H9 (cell line): ENCODE measurements around the gene PLD3. TPM values are rescaled to one million over a fixed set of nuclear protein-coding genes. Genes with fewer than 3 reads are reported as not detected.

Experiments
- DNase-seq: peaks from one replicate; pipeline ENCODE4 v3.0.0-alpha.2; 2017
- H2AFZ ChIP-seq: one replicate; pipeline ENCODE4 v1.6.1; 2013; ENCODE audit warnings: mild to moderate bottlenecking, low read length, control low read depth, moderate library complexity
- H2AK5ac ChIP-seq: 2 replicates; pipeline ENCODE4 v1.6.1; 2013; ENCODE audit warnings: low read length, control low read depth, mixed read lengths; ENCODE audit not compliant: insufficient read length
- H2BK120ac ChIP-seq: one replicate; pipeline ENCODE4 v1.6.1; 2013; ENCODE audit warnings: low read depth, mild to moderate bottlenecking, low read length, control low read depth, inconsistent platforms; ENCODE audit not compliant: poor library complexity, severe bottlenecking
- H2BK12ac ChIP-seq: 2 replicates; pipeline ENCODE4 v1.6.1; 2013; ENCODE audit warnings: low read length, control low read depth, mixed read lengths, low read depth; ENCODE audit not compliant: insufficient read length
- H2BK15ac ChIP-seq: 2 replicates; pipeline ENCODE4 v1.6.1; 2013; ENCODE audit warnings: low read depth, low read length, control low read depth
- H2BK20ac ChIP-seq: one replicate; pipeline ENCODE4 v1.6.1; 2013; ENCODE audit warnings: low read depth, mild to moderate bottlenecking, low read length, control low read depth, inconsistent platforms; ENCODE audit not compliant: poor library complexity, severe bottlenecking
- H2BK5ac ChIP-seq: 2 replicates; pipeline ENCODE4 v1.6.1; 2013; ENCODE audit warnings: low read length, control low read depth, mixed read lengths; ENCODE audit not compliant: insufficient read length
- H3K14ac ChIP-seq: 2 replicates; pipeline ENCODE4 v1.6.1; 2013; ENCODE audit warnings: low read length, control low read depth; ENCODE audit not compliant: insufficient read depth
- H3K18ac ChIP-seq: 2 replicates; pipeline ENCODE4 v1.6.1; 2013; ENCODE audit warnings: low read depth, mild to moderate bottlenecking, mixed read lengths, low read length, control low read depth; ENCODE audit not compliant: insufficient read length
- H3K23ac ChIP-seq: 2 replicates; pipeline ENCODE4 v1.6.1; 2013; ENCODE audit warnings: low read length, control low read depth, mixed read lengths, low read depth; ENCODE audit not compliant: insufficient read length
- H3K23me2 ChIP-seq: 2 replicates; pipeline ENCODE4 v1.6.1; 2013; ENCODE audit warnings: low read depth, mild to moderate bottlenecking, mixed read lengths, low read length, control low read depth; ENCODE audit not compliant: insufficient read length, poor library complexity, severe bottlenecking
- H3K27ac ChIP-seq: 2 replicates; pipeline ENCODE4 v1.5.1; 2013; ENCODE audit warnings: low read length, control low read depth, mixed read lengths, low read depth; ENCODE audit not compliant: insufficient read length
- H3K27me3 ChIP-seq: 2 replicates; pipeline ENCODE4 v1.6.1; 2013; ENCODE audit warnings: low read length, control low read depth, inconsistent platforms; ENCODE audit not compliant: insufficient read depth
- H3K4ac ChIP-seq: 2 replicates; pipeline ENCODE4 v1.6.1; 2013; ENCODE audit warnings: low read depth, mild to moderate bottlenecking, control low read depth, inconsistent platforms, low read length, moderate library complexity
- H3K4me1 ChIP-seq: 2 replicates; pipeline ENCODE4 v1.6.1; 2013; ENCODE audit warnings: low read length, control low read depth, inconsistent platforms; ENCODE audit not compliant: insufficient read depth
- H3K4me2 ChIP-seq: 2 replicates; pipeline ENCODE4 v1.6.1; 2013; ENCODE audit warnings: low read length, control low read depth, mixed read lengths; ENCODE audit not compliant: insufficient read length, insufficient read depth
- H3K56ac ChIP-seq: 2 replicates; pipeline ENCODE4 v1.6.1; 2013; ENCODE audit warnings: low read depth, mild to moderate bottlenecking, mixed read lengths, low read length, control low read depth; ENCODE audit not compliant: insufficient read length
- H3K79me1 ChIP-seq: 2 replicates; pipeline ENCODE4 v1.6.1; 2013; ENCODE audit warnings: low read depth, mild to moderate bottlenecking, moderate library complexity, low read length, control low read depth, inconsistent platforms; ENCODE audit not compliant: insufficient read depth, poor library complexity, severe bottlenecking
- H3K79me2 ChIP-seq: 2 replicates; pipeline ENCODE4 v1.6.1; 2013; ENCODE audit warnings: low read length, control low read depth, inconsistent platforms; ENCODE audit not compliant: insufficient read depth
- H3K9ac ChIP-seq: 2 replicates; pipeline ENCODE4 v1.6.1; 2013; ENCODE audit warnings: low read length, control low read depth, mixed read lengths; ENCODE audit not compliant: insufficient read length; ENCODE audit errors: extremely low read depth
- H3K9me3 ChIP-seq: one replicate; pipeline ENCODE4 v1.6.1; 2013; ENCODE audit warnings: low read depth, low read length, inconsistent platforms; ENCODE audit not compliant: control insufficient read depth
- H3T11ph ChIP-seq: one replicate; pipeline ENCODE4 v1.6.1; 2013; ENCODE audit warnings: mild to moderate bottlenecking, low read length, control low read depth, inconsistent platforms
- H4K20me1 ChIP-seq: one replicate; pipeline ENCODE4 v1.6.1; 2013; ENCODE audit not compliant: control insufficient read depth, insufficient read length, insufficient read depth
- H4K5ac ChIP-seq: 2 replicates; pipeline ENCODE4 v1.6.1; 2013; ENCODE audit warnings: low read depth, mild to moderate bottlenecking, mixed read lengths, low read length, control low read depth; ENCODE audit not compliant: insufficient read length
- H4K8ac ChIP-seq: replicated peaks from 2 replicates; pipeline ENCODE4 v1.6.1; 2013; ENCODE audit warnings: low read length, control low read depth, mixed read lengths, low read depth; ENCODE audit not compliant: insufficient read length
- H4K91ac ChIP-seq: 2 replicates; pipeline ENCODE4 v1.6.1; 2013; ENCODE audit warnings: low read depth, mild to moderate bottlenecking, moderate library complexity, mixed read lengths, low read length, control low read depth; ENCODE audit not compliant: insufficient read length
- H3K27ac Mint-ChIP-seq, 3 experiments: 2 replicates in 2 of 3; 3 replicates in 1 of 3; pipeline ENCODE4 v1.8.0; 2020 to 2021; ENCODE audit warnings: mixed read lengths in 3 of 3, mild to moderate bottlenecking in 1 of 3, moderate library complexity in 1 of 3
- H3K27me3 Mint-ChIP-seq: 2 replicates; pipeline ENCODE4 v1.8.0; 2021; ENCODE audit warnings: low read depth, mild to moderate bottlenecking, moderate library complexity, mixed read lengths
- H3K36me3 Mint-ChIP-seq, 3 experiments: 2 replicates in 2 of 3; 3 replicates in 1 of 3; pipeline ENCODE4 v1.8.0; 2020 to 2021; ENCODE audit warnings: low read depth in 3 of 3, mixed read lengths in 3 of 3; ENCODE audit not compliant: insufficient read depth in 1 of 3
- H3K4me1 Mint-ChIP-seq, 2 experiments: 2 replicates each; pipeline ENCODE4 v1.8.0; 2020; ENCODE audit warnings: mixed read lengths in 2 of 2
- H3K4me3 Mint-ChIP-seq, 2 experiments: 2 replicates in 1 of 2; 3 replicates in 1 of 2; pipeline ENCODE4 v1.8.0; 2020 to 2021; ENCODE audit warnings: mild to moderate bottlenecking in 2 of 2, mixed read lengths in 2 of 2, moderate library complexity in 1 of 2
- H3K9me3 Mint-ChIP-seq, 2 experiments: 2 replicates in 1 of 2; 3 replicates in 1 of 2; pipeline ENCODE4 v1.8.0; 2020; ENCODE audit warnings: mild to moderate bottlenecking in 2 of 2, mixed read lengths in 2 of 2, moderate library complexity in 1 of 2
- WGBS: extraction: QIAGEN DNeasy Blood & Tissue Kit; methylation state at CpG from one replicate; pipeline ENCODE4 v1.1.7; 2013; ENCODE audit warnings: missing lambda C conversion rate, low lambda C conversion rate, mixed read lengths; ENCODE audit not compliant: insufficient read length; ENCODE audit errors: extremely low coverage; 5-methylcytosine and 5-hydroxymethylcytosine counted together
- total RNA-seq: library from RNA; stranded (reverse); gene quantifications from 2 replicates; pipeline ENCODE4 v1.2.1, GENCODE V29; 2021
- TF ChIP-seq, protein P1 (sequence below): fragments of 200-600 bp; sonication (generic); conservative IDR thresholded peaks from 3 replicates; pipeline ENCODE4 v1.8.0; 2021; ENCODE audit warnings: antibody characterized with exemption, mild to moderate bottlenecking

The PLD3 gene
- total RNA-seq, 1 experiment from 2014 or later = 194 TPM

DNA sequence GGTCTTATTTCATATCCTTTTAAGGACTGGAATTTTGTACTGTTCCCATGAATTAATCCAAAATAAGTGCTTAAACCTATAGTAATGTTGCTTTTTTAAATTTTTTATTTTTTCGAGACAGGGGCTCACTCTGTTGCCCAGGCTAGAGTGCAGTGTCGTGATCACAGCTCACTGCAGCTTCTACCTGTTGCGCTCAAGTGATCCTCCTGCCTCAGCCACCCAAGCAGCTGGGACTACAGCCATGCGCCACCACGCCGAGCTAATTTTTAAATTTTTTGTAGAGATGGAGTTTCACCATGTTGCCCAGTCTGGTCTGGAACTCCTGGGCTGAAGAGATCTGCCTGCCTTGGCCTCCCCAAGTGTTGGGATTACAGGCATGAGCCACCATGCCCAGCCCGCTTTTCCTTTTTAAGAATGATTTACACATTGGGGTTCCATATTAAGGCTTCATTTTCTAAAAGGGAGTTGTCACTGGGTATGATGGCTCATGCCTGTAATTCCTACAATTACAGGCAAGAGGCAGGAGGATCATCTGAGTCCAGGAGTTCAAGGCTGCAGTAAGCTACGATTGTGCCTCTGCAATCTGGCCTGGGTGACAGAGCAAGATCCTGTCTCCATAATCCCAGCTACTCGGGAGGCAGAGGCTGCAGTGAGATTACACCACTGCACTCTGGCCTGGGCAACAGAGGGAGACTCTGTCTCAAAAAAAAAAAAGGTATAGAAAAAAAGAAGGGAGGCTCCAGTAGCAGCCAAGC, 35.1 kb upstream of the PLD3 start:
- no peak overlapping the region for H2AFZ ChIP-seq
- no peak overlapping the region for H4K5ac ChIP-seq
- no peaks in the 10 kb centered on the region for H3K4me1 ChIP-seq
- no peak overlapping the region for H2BK120ac ChIP-seq
- Mint-ChIP-seq H3K9me3 (no peaks in the 10 kb centered on the region), H3K4me1 (0 out of 4 replicates have a peak, but pooled peaks cover 0 to under 1% of the 10 kb centered on the region in 2 experiments), H3K27me3 (no peaks in the 10 kb centered on the region), H3K27ac (no peak overlapping the region), H3K4me3 (no peak overlapping the region), H3K36me3 (peaks cover 0 to 5% (median 2%) of the 10 kb centered on the region in 3 experiments; a peak in 3 of 7 replicates)
- no peak overlapping the region for H2BK5ac ChIP-seq
- H4K8ac ChIP-seq = no peak overlapping the region
- H3K79me2 ChIP-seq = no peaks in the 10 kb centered on the region
- no peak overlapping the region for H3K9ac ChIP-seq
- H3K9me3 ChIP-seq = no peaks in the 10 kb centered on the region
- H3K18ac ChIP-seq = no peak overlapping the region
- no peak overlapping the region for H3K56ac ChIP-seq
- H4K20me1 ChIP-seq = no peaks in the 10 kb centered on the region
- no peak overlapping the region for H2AK5ac ChIP-seq
- H3K27ac ChIP-seq = no peak overlapping the region
- no peak overlapping the region for H2BK12ac ChIP-seq
- H2BK20ac ChIP-seq = no peak overlapping the region
- H3K4ac ChIP-seq = no peak overlapping the region
- WGBS = no CpG with 5 or more reads among the region's 9 CpGs
- H4K91ac ChIP-seq = no peak overlapping the region
- H3K23me2 ChIP-seq = no peaks in the 10 kb centered on the region
- no peak overlapping the region for H2BK15ac ChIP-seq
- H3K79me1 ChIP-seq = no peaks in the 10 kb centered on the region
- TF ChIP-seq, protein P1, sequence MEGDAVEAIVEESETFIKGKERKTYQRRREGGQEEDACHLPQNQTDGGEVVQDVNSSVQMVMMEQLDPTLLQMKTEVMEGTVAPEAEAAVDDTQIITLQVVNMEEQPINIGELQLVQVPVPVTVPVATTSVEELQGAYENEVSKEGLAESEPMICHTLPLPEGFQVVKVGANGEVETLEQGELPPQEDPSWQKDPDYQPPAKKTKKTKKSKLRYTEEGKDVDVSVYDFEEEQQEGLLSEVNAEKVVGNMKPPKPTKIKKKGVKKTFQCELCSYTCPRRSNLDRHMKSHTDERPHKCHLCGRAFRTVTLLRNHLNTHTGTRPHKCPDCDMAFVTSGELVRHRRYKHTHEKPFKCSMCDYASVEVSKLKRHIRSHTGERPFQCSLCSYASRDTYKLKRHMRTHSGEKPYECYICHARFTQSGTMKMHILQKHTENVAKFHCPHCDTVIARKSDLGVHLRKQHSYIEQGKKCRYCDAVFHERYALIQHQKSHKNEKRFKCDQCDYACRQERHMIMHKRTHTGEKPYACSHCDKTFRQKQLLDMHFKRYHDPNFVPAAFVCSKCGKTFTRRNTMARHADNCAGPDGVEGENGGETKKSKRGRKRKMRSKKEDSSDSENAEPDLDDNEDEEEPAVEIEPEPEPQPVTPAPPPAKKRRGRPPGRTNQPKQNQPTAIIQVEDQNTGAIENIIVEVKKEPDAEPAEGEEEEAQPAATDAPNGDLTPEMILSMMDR = no peak
- no peaks in the 10 kb centered on the region for H3K27me3 ChIP-seq
- no peak overlapping the region for H3K14ac ChIP-seq
- no peak overlapping the region for H3K4me2 ChIP-seq
- no peak for DNase-seq
- H3T11ph ChIP-seq = no peak overlapping the region
- no peak overlapping the region for H3K23ac ChIP-seq
